Esophagus mucosa (tissue), 1 donor: ENCODE data around the gene SLC39A11. TPM values are rescaled to one million over a fixed set of nuclear protein-coding genes. Genes with fewer than 3 reads are reported as not detected.
A peak's percentile ranks its signal among the peaks of the same experiment; 100 is the strongest.
"Not testable (repeated sequence)": the region's sequence is repeated elsewhere in the genome, so short reads cannot be mapped to it uniquely, and the experiment has no call there.

Source experiments
- ATAC-seq: fragments of 200-7000 bp; cut with Tn5 transposase; one replicate; pipeline ENCODE4 v1.9.1; 2020
- total RNA-seq: library from RNA; stranded (reverse); gene quantifications from one replicate; pipeline ENCODE4 v1.2.4, GENCODE V29; 2023
- donor health status: DM: yes; HTN: yes; CAD: no.

Gene SLC39A11
- total RNA-seq, 1 donor from 2014 or later = 32.8 TPM

DNA sequence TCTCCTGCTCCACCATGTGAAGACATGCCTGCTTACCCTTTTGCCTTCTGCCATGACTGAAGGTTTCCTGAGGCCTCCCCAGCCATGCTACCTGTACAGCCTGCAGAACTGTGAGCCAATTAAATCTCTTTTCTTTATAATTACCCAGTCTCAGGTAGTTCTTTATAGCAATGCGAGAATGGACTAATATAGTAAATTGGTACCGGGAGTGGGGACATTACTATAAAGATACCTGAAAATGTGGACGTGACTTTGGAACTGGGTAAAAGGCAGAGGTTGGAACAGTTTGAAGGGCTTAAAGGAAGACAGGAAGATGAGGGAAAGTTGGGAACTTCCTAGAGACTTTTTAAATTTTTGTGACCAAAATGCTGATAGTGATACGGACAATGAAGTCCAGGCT lies 268.2 kb downstream of the SLC39A11 start:
- not testable (repeated sequence) for ATAC-seq

DNA sequence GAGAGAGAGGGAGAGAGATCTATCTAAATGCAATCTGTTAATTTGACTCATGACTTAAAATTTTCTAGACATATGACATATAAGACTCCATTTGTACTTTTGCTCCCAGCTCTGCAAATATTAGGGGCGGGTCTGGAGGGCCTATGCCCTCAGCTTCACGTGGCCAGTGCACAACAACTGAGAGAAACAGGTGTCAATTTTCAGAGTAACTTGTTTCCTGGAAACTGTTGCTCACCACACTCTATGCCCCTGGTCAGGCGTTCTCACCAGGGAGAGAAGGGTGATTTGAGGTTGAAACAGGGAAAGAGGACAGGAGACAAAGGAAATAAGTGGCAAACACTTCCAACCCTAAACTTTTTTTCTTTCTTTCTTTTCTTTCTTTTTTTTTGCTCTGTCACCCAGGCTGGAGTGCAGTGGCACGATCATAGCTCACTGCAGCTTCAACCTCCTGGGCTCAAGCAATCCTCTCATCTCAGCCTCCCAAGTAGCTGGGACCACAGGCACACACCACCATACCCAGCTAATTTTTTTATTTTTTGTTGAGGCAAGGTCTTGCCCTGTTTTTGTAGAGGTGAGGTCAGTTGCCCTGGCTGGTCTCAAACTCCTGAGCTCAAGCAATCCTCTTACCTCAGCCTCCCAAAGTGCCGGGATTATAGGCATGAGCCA lies 270.0 kb downstream of the SLC39A11 start:
- no peak for ATAC-seq

DNA sequence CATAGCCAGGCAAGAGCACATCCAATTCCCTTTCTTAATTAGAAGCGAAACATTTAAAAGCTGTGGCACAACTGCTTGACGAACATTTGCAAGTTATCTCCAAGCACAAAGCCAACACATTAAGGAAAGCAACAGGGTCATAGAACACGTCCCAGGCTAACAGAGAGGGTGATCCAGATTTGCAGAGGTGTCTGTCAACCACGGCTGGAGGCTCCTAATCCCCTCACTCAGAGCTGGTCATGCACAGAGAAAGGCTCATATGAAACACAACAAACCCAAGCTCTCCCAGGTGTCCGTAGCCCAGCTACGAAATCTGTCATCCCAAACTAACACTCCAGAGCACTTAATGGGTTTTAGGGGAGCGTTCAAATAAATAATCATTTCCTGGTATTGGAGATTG lies 276.1 kb downstream of the SLC39A11 start:
- no peak for ATAC-seq

DNA sequence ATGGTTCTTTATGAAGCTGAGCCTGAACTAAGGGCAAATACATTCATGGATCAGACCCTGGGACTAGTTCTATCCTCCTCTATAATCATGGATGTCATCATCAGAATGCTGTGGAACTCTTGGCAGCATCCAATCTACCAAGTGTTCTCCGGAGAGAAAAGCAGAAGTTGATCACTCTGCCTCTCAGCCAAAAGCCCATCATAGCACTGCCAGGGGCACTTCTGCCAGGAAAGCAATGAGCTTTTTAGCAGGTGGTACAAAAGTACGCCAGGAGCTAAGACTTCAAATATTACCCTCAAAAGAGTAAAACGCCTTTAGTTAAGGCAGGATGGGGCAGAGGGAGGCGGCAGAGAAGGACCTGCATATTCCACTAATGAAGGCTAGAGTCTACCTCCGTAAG lies 279.0 kb downstream of the SLC39A11 start:
- no peak for ATAC-seq

DNA sequence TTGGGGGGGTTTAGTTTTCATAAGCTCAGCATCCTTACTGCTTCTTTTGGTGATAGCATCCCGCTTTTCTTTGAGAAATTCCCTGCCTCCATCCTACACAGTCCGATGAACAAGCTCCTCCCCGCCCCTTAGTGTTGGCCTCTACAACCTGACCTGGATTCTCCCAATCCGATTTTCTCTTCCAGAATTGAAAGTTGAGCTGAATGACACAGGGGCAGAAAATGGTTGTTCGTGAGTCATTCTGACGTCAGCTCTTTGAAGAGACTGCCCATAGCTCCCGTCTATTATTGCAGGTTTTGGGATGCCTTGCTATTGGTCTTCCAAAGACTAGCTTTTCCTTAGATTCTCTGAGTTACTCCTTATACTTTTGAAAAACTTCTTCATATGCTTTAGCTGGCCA lies 279.7 kb downstream of the SLC39A11 start:
- ATAC-seq = no peak

DNA sequence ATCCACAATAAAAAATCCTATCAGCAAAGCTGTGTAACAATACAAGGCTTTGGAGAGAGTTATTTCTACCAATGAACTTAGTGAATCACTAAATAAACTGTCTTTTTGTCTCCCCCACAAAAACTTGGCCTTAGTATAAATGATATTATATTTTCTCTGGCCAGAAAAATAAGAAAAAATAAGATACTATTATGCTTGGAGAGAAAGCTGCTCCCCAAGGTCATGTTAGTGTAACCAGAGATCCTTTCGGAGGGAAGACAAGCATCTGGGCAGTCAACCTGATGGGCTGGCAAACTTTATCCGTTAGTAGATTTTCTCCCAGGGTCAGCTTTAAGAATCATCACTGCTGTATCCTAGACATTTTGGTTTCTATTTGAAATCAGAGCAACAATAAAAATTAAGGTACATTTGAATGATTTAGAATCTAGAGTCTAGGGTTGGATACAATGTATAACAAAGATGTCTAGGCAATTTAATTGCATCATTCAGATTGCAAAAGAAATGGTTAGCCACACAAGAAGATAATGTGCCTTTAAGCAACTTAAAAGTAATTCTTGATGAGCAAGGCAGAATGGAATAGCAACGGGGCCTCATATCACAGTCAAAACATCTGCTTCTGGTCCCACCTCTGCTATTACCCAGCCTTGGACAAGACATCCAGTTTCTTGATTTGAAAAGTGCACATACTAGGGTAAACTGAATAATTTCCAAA lies 280.4 kb downstream of the SLC39A11 start:
- ATAC-seq = no peak

DNA sequence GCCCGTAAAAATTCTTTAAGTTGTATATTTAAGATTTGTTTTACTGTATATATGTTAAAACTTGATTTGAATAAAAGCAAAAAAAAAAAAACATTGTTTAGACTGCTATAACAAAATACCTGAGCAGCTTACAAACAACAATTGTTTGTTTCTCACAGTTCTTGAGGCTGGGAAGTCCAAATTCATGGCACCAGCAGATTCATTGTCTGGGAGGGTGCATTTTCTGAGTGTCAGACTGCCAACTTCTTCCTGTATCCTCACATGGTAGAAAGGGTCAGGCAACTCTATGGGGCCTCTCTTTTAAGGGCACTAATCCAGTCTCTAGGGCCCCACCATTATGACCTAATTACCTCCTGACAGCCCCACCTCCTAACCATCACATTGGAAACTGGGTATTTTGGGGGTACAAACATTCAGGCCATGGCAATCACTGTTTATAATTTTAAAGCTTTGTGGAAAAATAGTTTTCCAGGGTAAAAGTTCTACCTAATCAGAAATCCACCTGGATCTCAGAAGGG lies 281.4 kb downstream of the SLC39A11 start:
- no peak for ATAC-seq

DNA sequence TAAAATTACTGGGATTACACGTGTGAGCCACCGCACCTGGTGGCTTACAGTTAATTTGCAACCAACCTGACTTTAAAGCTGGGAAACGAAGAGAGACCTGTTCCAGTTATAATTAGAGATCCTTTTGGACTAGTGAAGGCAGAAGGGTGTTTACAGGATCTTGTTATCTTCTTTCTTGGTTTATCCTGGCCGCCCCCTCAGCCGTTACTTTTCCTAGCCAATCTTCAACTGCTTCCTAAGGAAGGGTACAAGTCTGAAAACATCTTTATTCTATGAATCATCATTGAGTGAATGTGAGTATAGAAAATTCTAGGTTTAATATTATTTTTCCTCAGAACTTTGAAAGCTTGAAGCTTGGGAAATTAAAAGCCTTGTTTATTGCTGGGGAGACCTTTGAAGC lies 286.5 kb downstream of the SLC39A11 start:
- no peak for ATAC-seq

DNA sequence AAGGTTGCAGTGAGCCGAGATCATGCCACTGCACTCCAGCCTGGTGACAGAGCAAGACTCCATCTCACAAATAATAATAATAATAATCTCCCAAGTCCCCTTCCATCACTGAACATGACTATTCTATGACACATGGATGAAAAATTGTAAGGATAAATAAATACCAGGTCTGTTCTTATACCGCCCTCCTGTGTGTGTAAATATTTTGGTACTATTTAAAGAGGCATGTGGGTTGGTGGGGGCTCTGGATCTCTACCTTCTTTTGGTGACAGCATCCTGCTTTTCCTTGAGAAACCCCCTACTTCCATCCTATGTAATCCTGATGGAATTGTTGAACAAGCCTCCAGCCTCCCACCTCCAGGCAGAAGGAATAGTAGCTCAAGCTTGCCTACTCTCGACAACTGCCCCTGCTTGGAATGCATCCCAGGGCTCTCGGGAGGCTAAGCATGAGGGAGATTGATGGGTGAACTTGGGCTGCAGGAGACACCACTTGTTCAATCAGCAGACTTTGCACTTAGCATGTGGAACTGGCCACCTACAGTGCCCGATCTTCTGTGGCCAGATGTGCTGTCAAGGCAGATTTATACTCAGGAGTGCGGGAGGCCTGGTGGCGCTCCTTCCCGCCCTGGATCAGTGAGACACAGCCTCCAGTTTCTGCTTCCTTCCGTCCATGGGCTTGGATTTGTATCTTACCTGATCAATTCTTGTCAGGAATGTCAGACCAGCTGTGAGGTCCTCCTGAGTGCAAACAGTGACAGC lies 287.4 kb downstream of the SLC39A11 start:
- ATAC-seq = no peak

DNA sequence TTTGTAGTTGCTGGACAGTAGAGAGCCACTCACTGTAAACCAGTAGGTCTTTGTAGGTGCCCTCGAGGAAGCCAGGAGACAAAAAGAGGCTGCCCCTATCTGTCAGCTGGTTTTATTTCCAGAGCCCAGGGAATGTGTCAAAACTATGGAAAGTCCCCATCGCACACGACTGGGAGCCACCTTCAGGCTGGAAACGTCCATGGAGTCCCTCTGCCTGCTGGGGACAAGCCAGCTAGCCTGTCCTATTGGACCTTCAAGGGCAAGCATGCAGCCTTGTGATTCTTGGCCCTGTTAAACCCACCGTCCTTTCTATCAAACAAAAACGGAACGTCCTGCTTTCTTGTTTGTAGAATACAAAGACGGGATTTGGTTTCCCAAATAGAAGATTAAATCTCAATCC lies 289.8 kb downstream of the SLC39A11 start:
- ATAC-seq = no peak

DNA sequence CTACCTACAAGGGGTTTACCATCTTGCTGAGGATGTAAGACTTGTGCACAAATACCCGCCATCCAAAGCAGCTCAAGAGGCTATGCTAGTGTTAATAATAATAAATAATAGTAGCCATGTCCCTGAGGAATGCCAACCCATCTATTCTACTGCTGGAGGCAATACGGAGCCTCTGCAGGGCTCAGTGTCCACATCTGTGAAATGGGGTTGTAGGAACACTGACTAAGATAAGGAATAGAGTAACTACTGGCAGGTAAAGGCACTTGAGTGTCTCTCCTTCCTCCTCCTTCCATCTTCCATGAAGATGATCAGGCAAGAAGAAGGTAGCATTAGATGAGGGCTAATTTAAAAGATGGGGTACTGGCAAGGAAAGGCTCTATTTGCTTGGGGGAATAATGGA lies 295.3 kb downstream of the SLC39A11 start:
- no peak for ATAC-seq

DNA sequence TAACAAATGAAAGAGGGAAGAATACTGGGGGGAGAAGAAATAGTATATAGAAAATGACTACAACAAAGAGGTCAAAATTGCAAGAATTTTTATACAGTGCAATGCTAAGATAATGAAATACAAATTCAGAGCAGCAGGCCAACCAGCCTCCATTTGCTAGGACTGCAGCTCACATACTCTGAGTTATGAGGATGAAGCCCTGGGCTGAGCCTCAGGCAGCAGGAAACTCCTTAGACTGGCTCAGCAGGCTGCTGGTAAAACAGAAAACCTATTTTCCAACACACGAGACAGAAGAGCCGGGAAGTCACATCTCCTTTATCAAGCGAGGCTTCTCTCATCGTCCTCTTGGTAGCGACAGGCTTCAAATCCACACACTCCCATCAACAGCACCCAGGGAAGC lies 296.5 kb downstream of the SLC39A11 start:
- ATAC-seq = no peak

DNA sequence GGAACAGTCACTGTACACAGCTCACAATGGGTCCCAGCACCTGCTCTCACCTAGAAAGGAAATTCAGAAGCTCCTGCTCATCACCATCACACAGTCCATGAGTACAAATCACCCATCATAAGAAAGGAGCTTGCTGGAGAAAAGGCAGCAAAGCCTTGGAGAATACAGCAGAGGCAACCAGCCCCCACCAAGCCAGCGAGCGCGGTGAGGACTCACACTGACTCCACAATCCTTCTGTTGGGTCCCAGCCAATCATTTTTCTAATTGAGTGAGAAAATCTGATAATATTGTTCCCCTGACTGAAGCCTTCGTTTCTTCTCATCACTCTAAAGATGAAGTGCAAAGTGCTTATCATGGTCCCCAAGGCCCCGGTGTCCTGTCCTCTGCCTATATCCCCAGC lies 298.3 kb downstream of the SLC39A11 start:
- ATAC-seq = no peak

DNA sequence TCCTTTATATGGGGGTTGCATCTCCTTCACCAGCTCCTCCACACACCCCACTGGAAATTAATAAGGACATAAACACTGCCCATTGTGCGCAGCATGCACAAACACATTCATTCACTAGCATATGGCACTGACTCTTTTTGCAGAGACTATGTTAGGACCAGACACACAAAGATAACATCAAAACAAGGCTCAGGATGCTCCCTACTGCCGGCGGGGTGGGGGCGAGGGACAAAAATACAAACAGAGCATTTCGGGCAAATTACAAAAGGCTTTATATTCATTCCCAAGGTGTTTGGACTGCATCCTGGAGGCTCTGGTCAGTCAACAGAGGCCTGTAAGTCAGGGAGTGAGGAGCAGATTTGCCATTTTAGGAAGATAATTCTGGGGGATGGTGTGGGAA lies 299.7 kb downstream of the SLC39A11 start:
- no peak for ATAC-seq

DNA sequence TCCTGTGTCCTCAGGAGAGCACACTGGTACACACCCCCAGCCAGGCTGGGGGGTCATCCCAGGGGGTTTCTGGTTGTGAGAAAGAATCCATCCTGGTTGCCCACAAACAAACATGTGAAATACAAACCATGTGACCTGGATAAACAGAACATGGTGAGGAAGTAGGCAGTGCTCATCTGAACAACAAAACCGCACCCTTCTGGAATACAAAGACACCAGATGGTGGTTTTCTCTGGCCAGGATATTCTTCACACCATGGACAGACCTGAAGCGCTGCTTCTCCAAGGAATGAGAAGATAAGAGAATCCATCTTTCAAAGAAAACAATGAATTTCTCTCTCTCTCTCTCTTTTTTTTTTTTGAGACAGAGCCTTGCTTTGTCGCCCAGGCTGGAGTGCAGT lies 302.3 kb downstream of the SLC39A11 start:
- ATAC-seq = no peak

DNA sequence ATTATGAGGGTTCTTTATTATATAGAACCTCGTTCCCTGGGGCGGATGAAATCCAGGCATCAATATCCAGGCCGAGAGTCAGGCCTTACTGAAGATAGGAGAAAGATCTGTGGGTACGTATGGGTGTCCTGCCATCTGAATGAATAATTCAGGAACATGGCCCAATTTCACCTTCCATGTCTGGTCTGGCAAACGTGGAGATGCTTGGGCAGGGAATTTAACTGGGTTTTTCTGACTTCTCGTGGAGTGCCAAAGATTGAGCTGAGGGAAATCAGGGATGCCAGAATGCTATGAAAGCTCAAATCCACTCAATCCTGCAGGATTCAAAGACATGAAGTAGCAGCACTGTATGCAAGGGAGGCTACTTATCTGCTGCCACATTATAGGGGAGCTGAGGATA lies 302.8 kb downstream of the SLC39A11 start:
- ATAC-seq = no peak

DNA sequence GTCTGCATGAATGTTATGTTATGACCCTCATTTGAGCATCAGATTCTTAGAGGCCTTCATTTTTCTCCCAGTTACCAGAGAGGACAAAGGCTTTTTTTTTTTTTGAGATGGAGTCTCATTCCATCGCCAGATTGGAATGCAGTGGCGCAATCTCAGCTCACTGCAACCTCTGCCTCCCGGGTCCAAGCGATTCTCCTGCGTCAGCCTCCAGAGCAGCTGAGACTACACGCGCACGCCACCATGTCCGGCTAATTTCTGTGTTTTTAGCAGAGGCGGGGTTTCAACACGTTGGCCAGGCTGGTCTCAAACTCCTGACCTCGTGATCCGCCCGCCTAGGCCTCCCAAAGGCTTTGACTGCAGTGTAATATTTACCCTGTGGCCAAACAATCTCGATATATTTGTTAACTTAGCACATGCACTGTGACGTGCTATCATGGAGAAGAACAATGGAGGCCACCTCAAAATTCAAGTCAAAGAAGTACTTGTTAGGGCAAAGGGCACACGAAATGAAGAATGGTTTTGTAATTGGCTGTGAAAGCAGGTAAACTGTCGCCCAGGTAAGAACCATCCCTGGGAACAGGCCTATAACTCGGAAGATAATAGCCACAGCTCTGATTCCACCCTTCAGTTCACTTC lies 303.4 kb downstream of the SLC39A11 start:
- no peak for ATAC-seq

DNA sequence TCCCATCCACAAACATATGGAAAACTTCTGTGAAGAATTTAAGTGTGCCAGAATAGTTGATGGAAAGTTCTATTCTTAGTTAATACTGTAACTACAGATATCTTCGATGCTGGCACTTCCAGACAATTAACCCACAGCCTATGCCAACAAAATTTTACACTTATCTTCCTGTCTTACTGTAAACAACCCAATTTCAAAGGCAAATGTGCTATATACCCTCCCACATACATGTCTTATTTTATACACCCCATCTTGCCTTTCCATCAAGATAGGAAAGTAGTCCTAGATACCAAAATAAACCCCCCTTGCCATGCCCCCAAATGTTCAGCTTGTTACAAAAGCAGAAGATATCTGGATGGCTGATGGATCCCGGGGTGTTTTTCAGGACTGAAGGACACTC lies 306.3 kb downstream of the SLC39A11 start:
- no peak for ATAC-seq

DNA sequence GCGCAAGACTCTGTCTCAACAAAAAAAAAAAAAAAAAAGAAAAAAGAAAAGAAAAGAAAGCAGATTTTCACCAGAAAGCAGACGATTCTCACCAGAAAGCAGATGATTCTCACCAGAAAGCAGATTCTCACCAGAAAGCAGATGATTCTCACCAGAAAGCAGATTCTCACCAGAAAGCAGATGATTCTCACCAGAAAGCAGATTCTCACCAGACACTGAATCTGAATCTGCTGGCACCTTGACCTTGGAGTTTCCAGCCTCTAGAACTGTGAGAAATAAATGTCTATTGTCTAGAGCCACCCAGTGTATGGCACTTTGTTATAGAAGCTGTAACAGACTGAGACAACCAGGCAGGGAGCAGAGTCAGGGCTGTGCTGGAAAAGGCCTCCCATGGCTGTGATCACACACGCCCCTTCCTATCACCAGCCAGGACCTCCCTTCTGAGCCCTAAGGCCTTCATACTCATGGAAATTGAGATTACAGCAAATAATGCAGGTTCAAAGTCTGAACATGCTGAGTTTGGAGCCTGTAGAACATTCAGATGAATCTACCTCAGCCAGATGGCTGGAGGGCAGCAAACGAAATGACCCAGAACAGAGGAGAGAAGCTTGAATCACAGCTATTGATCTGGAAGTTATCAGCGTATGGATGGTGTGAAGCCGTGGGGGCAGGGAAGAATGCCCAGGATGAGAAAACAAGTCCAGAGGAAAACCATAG lies 309.3 kb downstream of the SLC39A11 start:
- peak; percentile 51 for ATAC-seq

DNA sequence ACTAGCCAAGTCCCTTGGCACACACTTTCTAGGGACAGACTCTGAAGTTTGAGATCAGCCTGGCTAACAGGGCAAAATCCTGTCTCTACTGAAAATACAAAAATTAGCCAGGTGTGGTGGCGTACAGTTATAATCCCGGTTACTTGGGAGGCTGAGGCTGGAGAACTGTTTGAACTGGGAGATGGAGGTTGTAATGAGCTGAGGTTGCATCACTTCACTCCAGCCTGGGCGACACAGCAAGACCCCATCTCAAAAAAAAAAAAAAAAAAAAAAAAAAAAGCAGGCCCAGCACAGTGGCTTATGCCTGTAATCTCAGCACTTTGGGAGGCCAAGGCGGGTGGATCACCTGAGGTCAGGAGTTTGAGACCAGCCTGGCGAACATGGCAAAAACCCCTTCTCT lies 310.1 kb downstream of the SLC39A11 start:
- ATAC-seq = not testable (repeated sequence)

DNA sequence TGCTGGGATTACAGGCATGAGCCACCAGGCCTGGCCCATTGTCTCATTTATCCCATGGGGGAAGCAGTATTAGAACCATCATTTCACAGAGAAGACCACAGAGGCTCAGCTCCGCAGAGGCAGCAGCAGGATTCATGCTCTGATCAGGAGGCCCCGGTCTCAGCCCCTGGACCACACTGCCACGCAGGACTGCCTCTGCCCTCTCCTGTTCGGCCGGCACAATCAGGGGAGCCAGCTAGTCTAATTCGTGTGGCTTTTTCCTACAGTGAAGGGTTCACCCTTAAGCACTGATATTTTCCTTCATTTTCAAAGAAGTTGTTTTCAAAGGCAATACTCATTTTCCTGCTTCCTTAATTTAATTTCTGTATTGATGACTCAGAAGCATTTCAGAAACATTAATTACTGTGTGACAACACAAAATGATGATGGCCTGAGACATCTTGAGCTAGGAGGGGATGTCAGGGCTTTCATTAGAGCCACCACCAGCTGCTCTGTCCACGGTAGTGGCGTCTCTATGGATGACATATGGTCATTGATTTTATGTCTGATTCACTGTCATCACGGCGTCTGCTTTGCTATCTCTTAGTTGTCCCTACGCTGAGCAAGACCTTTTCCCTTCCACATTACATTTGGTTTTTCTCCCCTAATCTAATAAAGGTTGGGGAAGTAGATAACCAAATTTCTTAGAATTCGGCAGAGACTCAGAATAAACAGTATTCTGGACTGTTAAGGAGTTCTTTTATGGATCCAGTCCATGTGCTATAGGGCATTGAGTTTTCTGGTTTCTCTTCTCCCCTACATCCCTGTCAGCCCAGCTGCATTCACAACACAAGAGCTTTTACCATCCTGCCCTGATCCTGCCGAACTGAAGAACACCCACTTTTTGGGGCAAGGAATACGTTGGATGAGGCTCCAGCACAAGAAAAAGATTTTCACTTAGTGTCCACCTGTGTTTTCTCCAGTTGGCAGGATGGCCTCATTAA lies 314.0 kb downstream of the SLC39A11 start:
- no peak for ATAC-seq
